PFSK-1 (cell line): ENCODE data around the gene C2orf15.

ENCODE experiments used
- POLR2AphosphoS5 ChIP-seq: IDR thresholded peaks from 2 replicates; pipeline ENCODE4 v1.6.1; 2012; ENCODE audit warnings: low read depth, mild to moderate bottlenecking, control low read depth, low read length, moderate library complexity
- REST ChIP-seq, 2 experiments: IDR thresholded peaks; 2 replicates each; pipeline versions ENCODE4 v1.6.1 to v1.8.0; 2011 to 2012; ENCODE audit warnings: low read depth in 2 of 2, low read length in 2 of 2, control low read depth in 1 of 2, inconsistent platforms in 1 of 2, mild to moderate bottlenecking in 1 of 2, moderate library complexity in 1 of 2; ENCODE audit not compliant: insufficient read depth in 1 of 2

GRCh38 chr2:99188357-99188756, 46.9 kb downstream of the C2orf15 start:
- TF ChIP-seq REST (IDR thresholded peaks at IDR 0.05; ENCODE audit: insufficient read depth in 1 of 2, low read depth in 2 of 2, low read length in 2 of 2) (no peak), POLR2AphosphoS5 (no peak)
